HK-2 (cell line): ENCODE measurements around the gene PUM2.
A peak's percentile ranks its signal among the peaks of the same experiment; 100 is the strongest.

Source experiments
- DNase-seq: peaks from one replicate; pipeline ENCODE4 v3.0.0-alpha.2; 2018; ENCODE audit not compliant: unreplicated experiment

PUM2 gene

DNA sequence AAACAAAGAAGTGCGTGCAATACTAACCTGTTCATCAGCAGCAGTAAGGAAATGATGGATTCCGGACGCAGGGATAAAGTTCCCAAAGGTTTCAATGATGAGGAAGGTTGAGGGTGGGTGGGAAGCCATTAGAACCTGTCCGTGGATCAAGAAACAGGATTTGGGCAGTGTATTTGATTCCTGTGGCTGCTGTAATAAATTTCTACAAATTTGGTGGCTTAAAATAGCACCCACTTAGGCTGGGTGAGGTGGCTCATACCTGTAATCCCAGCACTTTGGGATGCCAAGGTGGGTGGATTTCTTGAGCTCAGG is 120.6 kb downstream of the PUM2 start:
- DNase-seq = no peak

DNA sequence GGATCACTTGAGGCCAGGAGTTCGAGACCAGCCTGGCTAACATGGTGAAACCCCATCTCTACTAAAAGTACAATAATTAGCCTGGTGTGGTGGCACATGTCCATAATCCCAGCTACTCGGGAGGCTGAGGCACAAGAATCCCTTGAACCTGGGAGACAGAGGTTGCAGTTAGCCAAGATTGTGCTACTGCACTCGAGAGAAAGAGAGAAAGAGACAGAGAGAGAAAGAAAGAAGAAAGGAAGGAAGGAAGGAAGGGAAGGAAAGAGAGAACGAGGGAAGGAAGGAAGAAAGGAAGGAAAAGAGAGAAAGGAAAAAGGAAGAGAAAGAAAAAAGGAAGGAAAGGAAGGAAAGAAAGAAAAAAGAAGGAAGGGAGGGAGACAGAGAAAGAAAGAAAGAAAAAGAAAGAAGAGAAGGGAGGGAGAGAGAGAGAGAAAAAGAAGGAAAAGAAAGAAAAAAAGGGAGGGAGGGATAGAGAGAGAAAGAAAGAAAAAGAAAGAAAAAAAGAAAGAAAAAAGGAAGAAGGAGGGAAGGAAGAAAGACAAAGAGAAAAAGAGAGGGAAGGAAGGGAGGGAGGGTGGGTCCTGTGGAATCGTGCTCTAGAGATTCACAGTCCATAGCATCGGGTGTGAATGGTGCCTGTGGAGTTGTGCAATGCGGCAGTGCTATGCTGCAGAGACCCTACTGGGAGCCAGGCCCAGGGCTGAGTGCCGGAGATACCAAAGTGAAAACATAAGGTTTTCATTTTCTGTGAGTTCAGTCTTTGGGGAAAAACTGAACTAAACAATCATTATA is 121.1 kb downstream of the PUM2 start:
- no peak for DNase-seq

DNA sequence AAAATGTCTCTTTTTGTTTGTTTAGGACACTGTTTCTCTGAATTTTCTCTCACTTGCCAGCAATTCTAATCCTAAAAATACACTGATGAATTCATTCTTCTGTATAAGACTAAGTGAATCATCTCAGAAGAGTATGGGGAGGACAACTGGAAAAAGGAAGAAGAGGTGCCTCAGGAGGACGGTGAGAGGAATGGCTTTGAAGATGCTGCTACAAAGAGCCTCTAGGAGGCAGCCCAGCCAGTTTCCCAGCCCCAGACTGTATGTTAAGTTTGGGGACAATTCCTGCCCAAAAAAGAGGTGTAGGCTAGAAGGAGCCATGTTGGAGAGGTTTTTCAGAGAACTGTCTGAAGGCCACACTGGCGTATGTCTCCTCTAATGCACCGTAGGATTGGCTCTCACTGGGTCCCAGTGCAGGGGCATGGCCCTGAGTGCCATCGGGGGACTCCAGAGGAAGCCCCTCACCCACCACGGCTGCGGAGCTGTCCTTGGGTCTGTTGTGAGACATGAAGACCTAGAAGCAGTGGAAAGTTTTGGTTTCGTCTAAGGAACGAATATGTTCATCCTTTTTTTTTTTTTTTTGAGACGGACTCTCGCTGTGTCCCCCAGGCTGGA is 122.6 kb downstream of the PUM2 start:
- no peak for DNase-seq

DNA sequence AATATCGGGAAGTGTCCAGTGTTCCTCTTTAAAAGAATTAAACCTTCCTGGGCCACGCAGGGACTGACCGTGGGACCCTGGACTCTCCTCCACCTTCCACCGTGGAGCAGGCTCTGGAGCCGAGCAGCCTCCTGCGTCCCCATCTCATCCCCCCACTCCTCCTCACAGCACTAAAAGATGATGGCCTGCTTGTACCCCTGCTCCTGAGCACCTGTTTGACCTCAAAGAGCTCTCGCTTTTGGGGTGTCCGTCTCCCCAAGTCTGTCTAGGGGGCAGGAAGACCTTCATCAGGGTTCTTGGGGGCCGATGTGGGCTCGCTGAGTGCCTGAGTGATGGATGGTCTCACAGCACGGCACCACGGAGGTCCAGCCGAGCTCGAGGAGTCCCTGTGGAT is 124.5 kb downstream of the PUM2 start:
- DNase-seq = no peak

DNA sequence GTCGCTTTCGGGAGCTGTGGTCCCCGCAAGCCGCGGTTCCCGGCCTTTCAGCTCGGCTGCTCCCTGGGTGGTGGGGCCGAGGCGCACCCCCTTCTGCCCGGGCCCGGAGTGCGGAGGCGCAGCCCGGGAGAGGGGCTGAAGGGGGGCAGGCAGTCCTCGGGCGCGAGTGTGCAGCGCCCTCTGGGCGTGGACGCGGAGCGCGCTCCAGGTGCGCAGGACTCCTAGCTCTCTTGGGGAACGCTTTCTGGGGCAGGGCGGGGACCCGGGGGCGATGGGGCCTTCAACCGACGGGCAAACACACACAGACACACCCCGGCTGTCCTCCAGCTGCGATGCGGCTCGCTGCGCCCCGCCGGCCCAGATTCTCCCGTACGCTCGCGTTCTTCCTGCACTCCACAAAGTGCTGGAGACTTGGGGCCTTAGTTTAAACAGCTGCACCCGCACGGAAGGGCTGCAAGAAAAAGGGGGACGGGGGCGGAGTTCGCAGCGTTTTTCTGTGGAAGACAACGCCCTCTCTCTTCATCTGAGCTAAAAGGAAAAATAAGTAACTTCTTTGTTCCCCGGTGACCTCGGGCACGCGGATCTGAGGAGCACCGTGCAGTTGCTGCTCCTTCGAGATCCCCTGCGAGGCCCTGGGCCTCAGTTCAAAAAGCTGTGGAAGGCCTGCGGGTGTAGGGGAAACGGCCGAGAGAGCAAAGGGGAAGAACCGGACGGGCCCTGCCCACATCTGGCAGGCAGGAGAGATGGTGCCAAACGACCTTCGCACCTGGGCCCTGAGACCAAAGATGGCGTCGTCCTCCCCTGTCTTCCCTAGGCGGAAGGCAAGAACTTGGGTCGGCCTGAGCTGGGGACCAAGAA is 125.1 kb downstream of the PUM2 start:
- no peak for DNase-seq

DNA sequence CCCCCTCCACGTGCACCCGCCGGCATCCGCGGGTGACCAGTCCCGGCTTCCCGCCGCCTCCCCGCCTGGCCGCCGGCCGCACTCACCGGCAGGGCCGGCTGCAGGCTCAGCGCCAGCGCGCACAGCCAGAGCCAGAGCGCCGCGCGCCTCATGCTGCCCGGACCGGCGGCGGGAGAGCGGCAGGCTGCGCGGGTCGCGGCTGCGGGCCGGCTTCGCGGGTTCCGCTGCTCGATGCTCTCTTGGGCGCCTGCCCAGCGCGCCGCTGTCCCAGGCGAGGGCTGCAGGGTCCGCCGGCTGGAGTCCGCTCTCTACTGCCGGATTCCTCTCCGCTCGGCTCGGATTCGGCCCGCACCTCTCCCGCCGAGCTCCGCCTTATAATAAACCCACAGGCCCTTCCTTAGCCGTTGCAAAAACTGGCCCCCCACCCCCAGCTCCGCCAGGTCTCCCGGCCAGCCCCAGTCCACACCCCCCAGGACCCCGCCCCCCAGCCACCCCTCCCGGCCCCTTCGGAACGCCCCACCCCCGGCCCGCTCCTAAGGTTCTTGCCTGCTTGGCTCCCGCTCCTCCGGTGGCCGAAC is 125.8 kb downstream of the PUM2 start, which contains the start of gene SDC1:
Gene SDC1 (minus strand): TSS at position 415 of the 578 bp plus-strand sequence. CDS start 263 bp downstream, at position 152.
- DNase-seq = peak; percentile 81

DNA sequence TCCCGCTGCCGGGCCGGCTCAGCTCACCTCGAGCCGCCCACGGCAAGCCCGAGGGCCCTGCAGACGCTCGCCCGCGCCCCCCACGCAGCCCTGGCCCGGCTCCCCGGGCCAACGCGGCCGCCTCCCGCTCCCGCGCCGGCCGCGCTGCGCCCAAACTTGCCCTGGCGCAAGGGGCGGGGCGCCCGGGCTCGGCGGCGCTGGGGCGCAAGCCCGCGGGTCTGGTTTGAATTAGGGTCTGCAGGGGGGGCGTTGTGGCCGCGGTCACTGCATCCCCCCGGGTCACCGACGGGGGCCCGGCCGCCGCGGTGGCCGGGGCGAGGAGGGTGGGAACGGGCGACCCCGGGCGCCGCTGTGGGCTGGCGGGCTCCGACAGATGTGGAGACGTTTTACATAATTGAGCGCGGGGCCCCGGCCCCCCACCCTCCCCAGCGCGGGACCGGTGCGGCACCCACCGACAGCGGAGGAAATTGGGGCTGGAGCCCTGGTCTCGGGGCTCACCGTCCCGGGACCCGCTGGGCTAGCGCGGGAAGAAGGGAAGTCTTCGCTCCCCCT is 126.4 kb downstream of the PUM2 start:
- no peak for DNase-seq

DNA sequence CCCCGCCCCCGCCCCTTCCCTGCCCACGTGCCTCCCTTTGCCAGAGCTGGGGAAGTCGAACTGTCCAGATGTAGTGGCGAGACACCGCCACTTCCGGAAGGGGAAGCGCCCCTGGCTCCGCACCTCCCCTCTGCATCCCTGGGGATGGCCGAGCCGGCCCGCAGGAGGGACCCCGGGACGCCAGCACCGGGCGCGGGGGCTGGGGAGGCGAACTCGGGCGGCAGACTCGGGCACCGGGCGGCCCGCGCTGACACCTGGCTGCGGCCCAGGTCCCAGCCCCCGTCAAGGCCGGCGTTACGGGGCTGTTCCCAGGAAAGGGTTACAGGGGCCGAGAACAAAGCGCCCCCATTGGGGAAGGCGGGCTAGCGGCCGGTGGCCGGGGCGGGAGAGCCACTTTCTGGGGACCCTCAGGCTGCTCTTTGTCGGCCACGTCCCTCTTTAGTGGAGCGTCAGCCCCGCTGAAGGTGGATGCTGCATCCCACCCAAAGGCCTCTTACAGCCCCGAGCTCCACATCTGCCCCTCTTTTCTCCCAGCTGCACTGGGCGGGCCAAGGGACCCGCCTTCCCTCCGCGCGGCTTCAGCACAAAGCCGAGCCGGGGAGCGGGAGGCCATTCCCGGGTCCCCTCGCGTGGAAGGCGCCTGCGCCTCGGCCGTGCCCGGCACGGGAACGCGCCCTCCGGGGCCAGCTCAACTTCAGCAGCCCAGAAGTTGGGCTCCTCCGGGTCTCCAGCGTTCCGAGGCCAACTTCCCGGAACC is 127.1 kb downstream of the PUM2 start:
- peak; percentile 65 for DNase-seq

DNA sequence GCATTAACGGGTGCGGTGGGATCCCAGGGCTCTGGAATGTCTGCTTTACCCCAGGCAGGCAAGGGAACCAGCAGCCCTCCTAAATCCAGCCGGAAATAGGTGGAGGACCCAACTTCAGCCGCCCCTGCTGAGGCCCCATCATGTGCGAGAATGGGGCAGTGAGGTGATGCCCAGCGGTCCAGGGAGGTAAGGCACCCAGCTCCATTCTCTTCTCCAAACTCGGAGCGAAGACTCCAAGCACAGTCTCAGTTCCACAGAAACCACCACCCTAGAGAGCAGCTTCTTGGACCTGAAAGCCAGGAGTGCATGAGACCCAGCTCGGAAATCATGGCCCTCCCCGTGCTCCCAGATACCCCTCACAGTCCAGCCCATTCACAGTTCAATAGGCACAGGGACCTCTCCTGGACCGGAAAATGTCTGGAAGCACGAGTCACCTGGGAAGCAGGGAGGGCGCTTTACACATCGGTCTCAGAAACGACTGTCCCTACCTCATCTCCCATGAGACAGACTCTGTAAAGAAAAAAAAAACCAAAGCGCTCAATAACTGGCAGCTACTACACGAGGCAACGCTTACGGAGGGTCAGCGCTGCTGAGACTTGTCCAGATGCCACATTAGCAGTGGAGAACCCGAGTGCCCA is 127.8 kb downstream of the PUM2 start:
- DNase-seq = no peak

DNA sequence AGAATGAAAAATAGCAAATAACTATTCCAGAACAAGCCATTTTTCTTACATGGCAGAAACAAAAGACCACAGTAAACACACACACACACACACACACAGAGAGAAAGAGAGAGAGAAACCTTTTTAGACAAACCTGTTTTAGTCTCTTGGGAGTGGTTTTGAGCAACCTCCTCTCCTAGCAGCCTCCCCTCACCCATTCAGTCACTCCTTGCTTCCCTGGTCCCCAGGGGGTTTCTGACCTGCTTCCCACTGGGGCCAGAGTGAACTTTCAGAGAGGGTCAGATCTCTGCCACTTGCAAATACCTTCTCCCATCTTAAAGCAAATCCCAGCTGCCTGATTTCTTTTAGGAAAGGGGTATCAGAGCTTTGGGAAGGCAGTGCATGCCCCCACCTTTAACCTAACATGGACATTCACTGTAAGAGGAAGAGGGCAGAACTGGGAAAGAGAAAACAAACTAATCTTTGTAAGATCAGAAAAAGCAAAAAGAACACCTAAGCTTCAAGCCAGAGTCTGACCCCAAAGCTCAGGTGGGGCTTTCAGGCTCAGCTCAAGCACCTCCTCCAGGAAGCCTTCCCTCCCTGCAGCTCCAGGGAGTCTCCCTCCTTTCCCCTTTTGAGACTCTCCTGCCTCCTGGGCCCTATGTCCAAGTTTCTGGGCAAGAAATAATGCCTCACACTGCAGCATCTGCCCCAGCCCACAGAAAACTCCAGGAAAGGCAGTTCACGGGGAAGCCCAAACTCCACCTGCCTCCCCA is 128.5 kb downstream of the PUM2 start:
- DNase-seq = no peak

DNA sequence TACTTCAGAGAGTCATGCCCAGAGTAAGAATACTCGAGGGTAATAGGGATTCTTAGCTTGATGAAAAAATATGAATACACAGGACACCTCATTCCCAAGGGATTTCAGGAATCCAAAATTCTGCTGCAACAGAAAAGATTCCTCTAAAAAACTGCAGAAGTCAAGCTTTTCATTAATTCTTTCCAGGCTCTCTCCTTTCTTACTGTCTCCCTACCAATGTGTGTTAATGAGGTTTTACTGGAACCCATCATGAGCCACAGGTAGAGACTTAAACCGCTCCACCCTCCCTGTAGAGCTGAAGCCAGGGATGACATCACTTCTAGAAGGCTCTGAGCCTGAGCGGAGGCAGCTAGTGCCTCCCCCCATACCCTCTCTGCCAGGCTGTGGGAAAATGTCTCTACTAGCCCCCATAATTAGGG is 129.1 kb downstream of the PUM2 start:
- DNase-seq = no peak

DNA sequence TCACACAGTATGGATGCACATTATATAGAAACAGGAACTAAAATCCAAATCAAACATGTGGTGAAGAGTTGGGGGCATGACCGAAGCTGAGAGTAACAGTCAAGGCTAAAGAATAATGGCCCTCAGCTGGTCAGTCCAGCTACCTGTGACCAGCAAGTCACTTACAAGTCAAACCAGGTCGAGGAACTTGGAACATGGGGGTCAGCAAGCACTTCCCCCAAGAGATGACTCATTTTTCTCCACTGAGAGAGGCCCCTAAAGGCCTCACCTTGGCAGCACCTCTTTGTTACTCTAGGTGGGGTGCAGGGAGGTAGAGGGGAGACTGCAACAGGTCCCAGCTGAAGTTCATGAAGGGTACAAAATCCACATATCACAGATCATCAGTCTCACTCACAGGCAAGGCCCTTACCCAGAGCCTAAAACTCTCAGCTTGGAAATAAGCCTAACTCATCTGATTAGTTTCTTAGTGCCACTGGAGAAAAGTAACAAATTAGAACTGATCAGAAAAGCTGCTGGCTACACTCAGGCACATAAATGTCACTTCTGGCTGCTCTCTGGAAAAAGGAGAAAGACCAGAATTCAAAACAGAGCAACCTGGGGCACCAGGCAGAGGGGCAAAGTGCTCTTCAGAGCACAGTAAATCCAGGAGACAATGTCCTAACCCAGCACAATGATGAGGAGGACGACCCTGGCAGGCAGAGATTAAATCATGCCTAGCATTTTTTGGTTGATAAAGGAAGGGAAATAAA is 129.7 kb downstream of the PUM2 start:
- DNase-seq = no peak

DNA sequence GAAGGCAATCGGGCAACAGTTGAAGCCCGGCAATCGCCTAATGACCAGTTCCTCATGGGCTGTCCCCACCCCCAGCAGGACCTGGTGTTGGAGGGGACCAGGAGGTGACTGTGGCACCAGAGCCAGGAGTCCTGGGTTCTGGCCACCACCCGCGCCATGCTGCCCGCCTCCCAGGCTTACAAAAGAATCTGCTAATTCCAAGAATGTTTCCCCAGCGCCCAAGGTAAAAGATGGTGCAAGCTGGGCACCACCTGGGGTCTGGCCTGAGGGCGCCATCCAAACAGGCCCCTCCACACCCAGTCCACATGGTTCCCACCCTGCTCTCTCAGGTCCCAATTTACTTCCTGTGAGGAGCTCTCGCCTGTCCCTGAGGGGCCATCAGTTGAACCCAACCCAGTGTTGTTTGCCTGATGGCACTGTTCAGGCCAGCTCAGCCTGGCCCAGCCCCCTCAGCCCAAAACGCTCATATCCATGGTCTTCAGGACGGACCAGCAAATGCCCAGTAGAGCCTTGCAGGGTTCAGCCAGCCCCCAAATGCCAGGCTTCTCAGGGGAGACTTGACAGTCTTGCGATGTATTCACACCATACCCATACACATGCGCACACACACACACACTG is 130.8 kb downstream of the PUM2 start:
- DNase-seq = no peak

DNA sequence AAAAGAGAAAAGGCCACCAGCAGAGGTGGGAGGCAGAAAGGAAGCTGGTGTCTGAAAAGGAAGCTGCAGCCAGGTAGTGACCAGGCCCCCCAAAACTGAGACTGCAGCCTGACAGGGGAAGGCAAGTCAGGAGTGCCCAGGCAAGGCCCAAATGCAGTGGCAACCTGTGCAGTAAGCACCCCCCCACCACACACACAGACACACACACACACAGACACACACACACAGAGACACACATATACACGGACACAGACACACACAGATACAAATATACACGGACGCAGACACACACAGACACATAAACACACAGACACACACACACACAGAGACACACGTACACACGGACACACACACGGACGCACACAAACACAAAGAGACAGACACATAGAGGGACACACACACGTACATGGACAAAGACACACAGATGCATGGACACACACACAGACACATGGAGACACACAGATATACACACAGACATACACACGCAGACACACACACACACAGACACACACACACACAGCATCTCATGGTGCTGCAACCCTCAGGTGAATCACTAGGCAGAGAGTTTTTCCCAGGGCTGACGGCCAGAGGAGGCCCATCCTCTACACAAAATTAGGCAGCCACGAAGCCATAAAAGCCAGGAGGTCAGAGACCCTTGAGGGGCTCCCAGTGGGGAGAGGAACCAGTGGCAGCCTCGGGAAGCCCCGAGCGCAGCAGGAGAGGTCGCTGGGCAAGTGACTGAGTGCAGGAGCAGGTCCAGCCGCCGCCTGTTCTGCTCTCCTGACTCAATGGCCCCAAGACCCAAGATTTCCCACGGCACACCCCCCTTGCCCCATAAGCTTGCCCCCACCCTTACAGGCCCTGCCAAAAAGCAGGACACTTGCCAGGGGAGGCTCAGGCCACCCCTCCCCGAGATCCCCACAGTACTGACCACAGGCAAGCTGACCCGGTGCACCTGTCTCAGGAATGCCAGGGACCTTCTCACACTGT is 132.0 kb downstream of the PUM2 start:
- DNase-seq = no peak

DNA sequence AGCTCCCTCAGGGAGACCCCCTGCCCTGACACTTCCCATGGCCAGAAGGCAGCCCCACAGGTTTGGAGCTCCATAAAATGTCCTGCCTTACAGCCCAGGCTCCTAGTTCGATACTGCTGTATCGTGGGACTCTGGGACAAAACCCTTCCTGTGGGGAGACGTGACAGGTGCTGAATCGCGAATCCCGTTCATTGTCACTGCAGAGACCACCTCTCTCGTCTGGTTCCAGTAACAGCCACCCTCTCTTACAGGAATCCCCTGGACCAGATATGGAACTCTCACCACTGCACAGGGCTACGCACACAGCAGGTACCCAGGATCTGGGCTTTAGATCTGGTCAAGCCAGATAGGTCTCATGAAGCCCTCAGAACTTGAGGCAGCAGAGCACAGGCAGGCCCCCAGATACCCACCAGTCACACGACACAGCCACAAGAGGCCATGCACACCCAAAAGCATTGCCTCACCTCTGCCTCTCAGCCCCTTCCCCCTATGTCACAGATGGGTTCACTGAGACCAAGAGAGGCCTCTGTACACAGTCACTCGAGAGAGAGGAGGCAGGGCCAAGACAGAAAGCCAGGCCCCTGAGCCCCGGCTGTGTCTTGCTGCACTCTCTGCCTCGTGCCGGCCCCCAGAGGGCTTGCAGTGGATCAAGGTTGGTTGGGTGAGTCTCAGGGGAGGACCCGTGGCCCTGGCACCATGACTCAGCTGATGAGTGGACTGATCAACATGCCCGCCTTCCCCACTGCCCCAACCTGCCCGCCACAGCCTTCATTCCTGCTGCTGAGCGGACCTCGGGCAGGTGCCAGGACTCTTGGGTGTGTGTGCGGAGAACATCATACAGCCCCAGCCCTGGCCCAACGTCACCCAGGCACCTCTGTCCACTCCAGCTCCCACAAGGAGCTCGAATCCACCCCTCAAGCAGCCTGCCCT is 133.3 kb downstream of the PUM2 start:
- peak; percentile 62 for DNase-seq
